ENCODE results near the gene IMMP2L.
"Not testable (repeated sequence)": the region's sequence is repeated elsewhere in the genome, so short reads cannot be mapped to it uniquely, and the experiment has no call there.

The IMMP2L gene

GRCh38 chr7:111518264-111518663, 44.0 kb downstream of the IMMP2L start:
- no peaks in the 10 kb centered on the region for H3K4me1 ChIP-seq (ENCODE audit: control insufficient read depth, insufficient read depth, low read length)
- H3K27me3 ChIP-seq (ENCODE audit: control insufficient read depth, insufficient read depth, low read length), result no peaks in the 10 kb centered on the region
- no peak overlapping the region for H3K4me3 ChIP-seq (ENCODE audit: low read length)
- H3K36me3 ChIP-seq (ENCODE audit: control insufficient read depth, insufficient read depth, low read length), result no peaks in the 10 kb centered on the region
- H3K27ac ChIP-seq (ENCODE audit: low read depth, low read length), result no peak overlapping the region
- H3K9ac ChIP-seq (ENCODE audit: low read length), result no peak overlapping the region

DNA sequence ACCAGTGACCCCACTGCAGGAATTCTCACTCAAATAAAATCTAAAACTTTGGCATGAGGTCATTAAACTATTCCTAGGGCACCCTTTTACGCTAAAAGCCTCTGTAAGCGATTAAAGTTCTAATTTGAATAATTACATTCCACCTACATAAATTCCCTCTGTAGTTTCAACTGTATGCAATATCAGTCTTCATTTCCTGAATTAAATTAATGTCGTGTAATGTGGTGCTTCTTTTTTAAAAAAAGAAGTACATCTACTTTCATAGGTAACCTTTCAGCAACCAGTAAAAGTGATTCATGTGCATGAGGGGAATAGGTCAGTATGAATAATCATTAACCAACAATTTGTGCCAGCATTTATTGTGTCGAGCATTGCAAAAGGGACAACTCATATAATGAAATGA, 44.7 kb downstream of the IMMP2L start:
- no peaks in the 10 kb centered on the region for H3K36me3 ChIP-seq (ENCODE audit: control insufficient read depth, insufficient read depth, low read length)
- H3K4me1 ChIP-seq (ENCODE audit: control insufficient read depth, insufficient read depth, low read length), result no peaks in the 10 kb centered on the region
- no peaks in the 10 kb centered on the region for H3K27me3 ChIP-seq (ENCODE audit: control insufficient read depth, insufficient read depth, low read length)
- no peak overlapping the region for H3K9ac ChIP-seq (ENCODE audit: low read length)
- H3K4me3 ChIP-seq (ENCODE audit: low read length), result no peak overlapping the region
- H3K27ac ChIP-seq (ENCODE audit: low read depth, low read length), result no peak overlapping the region

- Histone ChIP-seq H3K4me1 (ENCODE audit: control insufficient read depth, insufficient read depth, low read length) (no peaks in the 10 kb centered on the region), H3K9ac (ENCODE audit: low read length) (no peak overlapping the region), H3K4me3 (ENCODE audit: low read length) (no peak overlapping the region), H3K36me3 (ENCODE audit: control insufficient read depth, insufficient read depth, low read length) (no peaks in the 10 kb centered on the region), H3K27me3 (ENCODE audit: control insufficient read depth, insufficient read depth, low read length) (no peaks in the 10 kb centered on the region), H3K27ac (ENCODE audit: low read depth, low read length) (no peak overlapping the region)
Measured at GRCh38 chr7:111516612-111517011, 45.7 kb downstream of the IMMP2L start.

DNA sequence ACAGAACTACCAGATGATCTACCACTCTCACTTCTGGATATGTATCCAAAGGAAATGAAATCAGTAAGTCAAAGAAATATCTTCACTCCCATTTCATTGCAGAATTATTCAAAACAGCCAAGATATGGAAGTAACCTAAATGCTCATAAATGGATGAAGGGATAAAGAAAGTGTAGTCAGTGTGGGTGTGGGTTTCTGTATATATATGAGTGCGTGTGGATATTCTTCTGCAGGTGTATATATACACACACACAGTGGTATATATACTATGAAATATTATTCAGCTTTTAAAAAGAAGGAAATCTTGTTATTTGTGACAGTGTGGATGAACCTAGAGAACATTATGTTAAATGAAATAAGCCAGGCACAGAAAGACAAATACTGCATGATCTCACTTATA, 48.7 kb downstream of the IMMP2L start:
- Histone ChIP-seq H3K27me3 (ENCODE audit: control insufficient read depth, insufficient read depth, low read length) (no peaks in the 10 kb centered on the region), H3K36me3 (ENCODE audit: control insufficient read depth, insufficient read depth, low read length) (no peaks in the 10 kb centered on the region), H3K4me3 (ENCODE audit: low read length) (no peak overlapping the region), H3K9ac (ENCODE audit: low read length) (no peak overlapping the region), H3K4me1 (ENCODE audit: control insufficient read depth, insufficient read depth, low read length) (peaks cover 2% of the 10 kb centered on the region), H3K27ac (ENCODE audit: low read depth, low read length) (no peak overlapping the region)

- H3K27me3 ChIP-seq (ENCODE audit: control insufficient read depth, insufficient read depth, low read length), result no peaks in the 10 kb centered on the region
Measured at GRCh38 chr7:111511845-111512244, 50.4 kb downstream of the IMMP2L start.

GRCh38 chr7:111510584-111511378, 51.5 kb downstream of the IMMP2L start:
- H3K4me3 ChIP-seq (ENCODE audit: low read length), result no peak overlapping the region
- no peaks in the 10 kb centered on the region for H3K27me3 ChIP-seq (ENCODE audit: control insufficient read depth, insufficient read depth, low read length)
- no peaks in the 10 kb centered on the region for H3K36me3 ChIP-seq (ENCODE audit: control insufficient read depth, insufficient read depth, low read length)
- no peak overlapping the region for H3K27ac ChIP-seq (ENCODE audit: low read depth, low read length)
- H3K4me1 ChIP-seq (ENCODE audit: control insufficient read depth, insufficient read depth, low read length), result peaks cover 2% of the 10 kb centered on the region
- H3K9ac ChIP-seq (ENCODE audit: low read length), result no peak overlapping the region

More at GRCh38 chr7:111511845-111512244, 50.4 kb downstream of the IMMP2L start:
- H3K4me3 ChIP-seq (ENCODE audit: low read length), result no peak overlapping the region
- no peaks in the 10 kb centered on the region for H3K36me3 ChIP-seq (ENCODE audit: control insufficient read depth, insufficient read depth, low read length)
- no peak overlapping the region for H3K27ac ChIP-seq (ENCODE audit: low read depth, low read length)
- H3K9ac ChIP-seq (ENCODE audit: low read length), result no peak overlapping the region
- H3K4me1 ChIP-seq (ENCODE audit: control insufficient read depth, insufficient read depth, low read length), result peaks cover 2% of the 10 kb centered on the region

GRCh38 chr7:111510062-111510461, 52.2 kb downstream of the IMMP2L start:
- H3K27me3 ChIP-seq (ENCODE audit: control insufficient read depth, insufficient read depth, low read length), result no peaks in the 10 kb centered on the region
- H3K9ac ChIP-seq (ENCODE audit: low read length), result no peak overlapping the region
- H3K4me1 ChIP-seq (ENCODE audit: control insufficient read depth, insufficient read depth, low read length), result peaks cover 2% of the 10 kb centered on the region
- no peak overlapping the region for H3K4me3 ChIP-seq (ENCODE audit: low read length)
- H3K27ac ChIP-seq (ENCODE audit: low read depth, low read length), result no peak overlapping the region
- H3K36me3 ChIP-seq (ENCODE audit: control insufficient read depth, insufficient read depth, low read length), result no peaks in the 10 kb centered on the region

GRCh38 chr7:111509288-111509687, 53.0 kb downstream of the IMMP2L start:
- peaks cover 2% of the 10 kb centered on the region for H3K4me1 ChIP-seq (ENCODE audit: control insufficient read depth, insufficient read depth, low read length)
- H3K36me3 ChIP-seq (ENCODE audit: control insufficient read depth, insufficient read depth, low read length), result no peaks in the 10 kb centered on the region
- no peak overlapping the region for H3K4me3 ChIP-seq (ENCODE audit: low read length)
- H3K9ac ChIP-seq (ENCODE audit: low read length), result no peak overlapping the region
- H3K27me3 ChIP-seq (ENCODE audit: control insufficient read depth, insufficient read depth, low read length), result no peaks in the 10 kb centered on the region
- no peak overlapping the region for H3K27ac ChIP-seq (ENCODE audit: low read depth, low read length)

- Histone ChIP-seq H3K4me1 (ENCODE audit: control insufficient read depth, insufficient read depth, low read length) (peaks cover 2% of the 10 kb centered on the region), H3K27ac (ENCODE audit: low read depth, low read length) (no peak overlapping the region), H3K27me3 (ENCODE audit: control insufficient read depth, insufficient read depth, low read length) (no peaks in the 10 kb centered on the region), H3K9ac (ENCODE audit: low read length) (no peak overlapping the region), H3K36me3 (ENCODE audit: control insufficient read depth, insufficient read depth, low read length) (no peaks in the 10 kb centered on the region), H3K4me3 (ENCODE audit: low read length) (no peak overlapping the region)
Measured at GRCh38 chr7:111508387-111508786, 53.9 kb downstream of the IMMP2L start.

DNA sequence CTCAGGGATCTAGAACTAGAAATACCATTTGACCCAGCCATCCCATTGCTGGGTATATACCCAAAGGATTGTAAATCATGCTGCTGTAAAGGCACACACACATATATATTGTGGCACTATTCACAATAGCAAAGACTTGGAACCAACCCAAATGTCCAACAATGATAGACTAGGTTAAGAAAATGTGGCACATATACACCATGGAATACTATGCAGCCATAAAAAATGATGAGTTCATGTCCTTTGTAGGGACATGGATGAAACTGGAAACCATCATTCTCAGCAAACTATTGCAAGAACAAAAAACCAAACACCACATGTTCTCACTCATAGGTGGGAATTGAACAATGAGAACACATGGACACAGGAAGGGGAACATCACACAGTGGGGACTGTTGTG, 56.9 kb downstream of the IMMP2L start:
- not testable (repeated sequence) for H3K27me3 ChIP-seq (ENCODE audit: control insufficient read depth, insufficient read depth, low read length); H3K36me3 ChIP-seq (ENCODE audit: control insufficient read depth, insufficient read depth, low read length); H3K4me1 ChIP-seq (ENCODE audit: control insufficient read depth, insufficient read depth, low read length); H3K27ac ChIP-seq (ENCODE audit: low read depth, low read length); H3K9ac ChIP-seq (ENCODE audit: low read length); H3K4me3 ChIP-seq (ENCODE audit: low read length)

DNA sequence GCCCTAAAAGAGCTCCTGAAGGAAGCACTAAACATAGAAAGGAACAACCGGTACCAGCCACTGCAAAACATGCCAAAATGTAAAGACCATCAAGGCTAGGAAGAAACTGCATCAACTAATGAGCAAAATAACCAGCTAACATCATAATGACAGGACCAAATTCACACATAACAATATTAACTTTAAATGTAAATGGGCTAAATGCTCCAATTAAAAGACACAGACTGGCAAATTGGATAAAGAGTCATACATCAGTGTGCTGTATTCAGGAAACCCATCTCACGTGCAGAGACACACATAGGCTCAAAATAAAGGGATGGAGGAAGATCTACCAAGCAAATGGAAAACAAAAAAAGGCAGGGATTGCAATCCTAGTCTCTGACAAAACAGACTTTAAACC, 60.5 kb downstream of the IMMP2L start:
- H3K27ac ChIP-seq (ENCODE audit: low read depth, low read length); H3K27me3 ChIP-seq (ENCODE audit: control insufficient read depth, insufficient read depth, low read length); H3K4me3 ChIP-seq (ENCODE audit: low read length); H3K9ac ChIP-seq (ENCODE audit: low read length); H3K36me3 ChIP-seq (ENCODE audit: control insufficient read depth, insufficient read depth, low read length); H3K4me1 ChIP-seq (ENCODE audit: control insufficient read depth, insufficient read depth, low read length): not testable (repeated sequence)

DNA sequence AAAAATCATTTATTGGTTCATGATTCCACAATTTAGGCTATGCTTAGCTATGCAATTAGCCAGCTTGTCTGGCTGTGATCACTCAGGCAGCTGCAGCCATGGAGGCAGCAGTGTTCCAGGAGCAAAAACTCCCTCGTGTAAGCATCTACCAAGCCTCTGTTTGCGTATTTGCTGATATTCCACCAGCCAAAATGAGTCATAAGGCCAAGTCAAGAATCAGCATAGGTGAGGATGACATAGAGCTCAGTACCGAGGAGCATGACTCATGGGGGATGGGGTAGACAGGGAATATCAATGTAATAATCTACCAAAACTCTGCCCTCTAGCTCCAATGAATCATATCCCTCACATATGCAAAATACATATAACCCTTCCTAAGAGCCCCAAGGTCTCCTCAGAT, 63.3 kb downstream of the IMMP2L start:
- Histone ChIP-seq H3K27ac (ENCODE audit: low read depth, low read length) (no peak overlapping the region), H3K27me3 (ENCODE audit: control insufficient read depth, insufficient read depth, low read length) (no peaks in the 10 kb centered on the region)

GRCh38 chr7:111498391-111499007, 63.8 kb downstream of the IMMP2L start:
- no peaks in the 10 kb centered on the region for H3K36me3 ChIP-seq (ENCODE audit: control insufficient read depth, insufficient read depth, low read length)
- H3K4me1 ChIP-seq (ENCODE audit: control insufficient read depth, insufficient read depth, low read length), result no peaks in the 10 kb centered on the region
- H3K9ac ChIP-seq (ENCODE audit: low read length), result no peak overlapping the region
- no peak overlapping the region for H3K27ac ChIP-seq (ENCODE audit: low read depth, low read length)
- no peaks in the 10 kb centered on the region for H3K27me3 ChIP-seq (ENCODE audit: control insufficient read depth, insufficient read depth, low read length)
- no peak overlapping the region for H3K4me3 ChIP-seq (ENCODE audit: low read length)

More for the DNA sequence above, 63.3 kb downstream of the IMMP2L start:
- no peak overlapping the region for H3K4me3 ChIP-seq (ENCODE audit: low read length)
- H3K9ac ChIP-seq (ENCODE audit: low read length), result no peak overlapping the region
- no peaks in the 10 kb centered on the region for H3K36me3 ChIP-seq (ENCODE audit: control insufficient read depth, insufficient read depth, low read length)
- no peaks in the 10 kb centered on the region for H3K4me1 ChIP-seq (ENCODE audit: control insufficient read depth, insufficient read depth, low read length)

Data from rectal smooth muscle tissue (tissue), 1 donor.